ENCODE data around the gene SPIRE1.

GRCh38 chr18:12552879-12553242 is 105.0 kb downstream of the SPIRE1 start:
- TF ChIP-seq, protein P1, sequence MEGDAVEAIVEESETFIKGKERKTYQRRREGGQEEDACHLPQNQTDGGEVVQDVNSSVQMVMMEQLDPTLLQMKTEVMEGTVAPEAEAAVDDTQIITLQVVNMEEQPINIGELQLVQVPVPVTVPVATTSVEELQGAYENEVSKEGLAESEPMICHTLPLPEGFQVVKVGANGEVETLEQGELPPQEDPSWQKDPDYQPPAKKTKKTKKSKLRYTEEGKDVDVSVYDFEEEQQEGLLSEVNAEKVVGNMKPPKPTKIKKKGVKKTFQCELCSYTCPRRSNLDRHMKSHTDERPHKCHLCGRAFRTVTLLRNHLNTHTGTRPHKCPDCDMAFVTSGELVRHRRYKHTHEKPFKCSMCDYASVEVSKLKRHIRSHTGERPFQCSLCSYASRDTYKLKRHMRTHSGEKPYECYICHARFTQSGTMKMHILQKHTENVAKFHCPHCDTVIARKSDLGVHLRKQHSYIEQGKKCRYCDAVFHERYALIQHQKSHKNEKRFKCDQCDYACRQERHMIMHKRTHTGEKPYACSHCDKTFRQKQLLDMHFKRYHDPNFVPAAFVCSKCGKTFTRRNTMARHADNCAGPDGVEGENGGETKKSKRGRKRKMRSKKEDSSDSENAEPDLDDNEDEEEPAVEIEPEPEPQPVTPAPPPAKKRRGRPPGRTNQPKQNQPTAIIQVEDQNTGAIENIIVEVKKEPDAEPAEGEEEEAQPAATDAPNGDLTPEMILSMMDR (IDR thresholded peaks at IDR 0.05; ENCODE audit: borderline replicate concordance, extremely low read depth, low read length, poor library complexity, severe bottlenecking), result no peak
- TF ChIP-seq EZH2 (IDR thresholded peaks at IDR 0.05; ENCODE audit: borderline replicate concordance, low read depth, low read length, severe bottlenecking), result no peak
